ENCODE data around the gene TIMM17B.

GRCh38 chrX:48935301-48935670 lies 37.7 kb upstream of the TIMM17B start:
- TF ChIP-seq CTCF (IDR thresholded peaks at IDR 0.05), result no peak
- TF ChIP-seq POLR2A (IDR thresholded peaks at IDR 0.05), result no peak
